VCaP (cell line): ENCODE results near the gene PIK3C2G.

Experiments
- H3K27ac ChIP-seq: fragments of 450-650 bp; 2 replicates; pipeline ENCODE4 v1.5.1; 2017
- CTCF ChIP-seq: fragments of 450-650 bp; conservative IDR thresholded peaks from 2 replicates; pipeline ENCODE4 v1.5.1; 2017; ENCODE audit warnings: mild to moderate bottlenecking, moderate library complexity

The PIK3C2G gene

GRCh38 chr12:18361433-18361832 lies 100.1 kb downstream of the PIK3C2G start:
- H3K27ac ChIP-seq = no peak overlapping the region
- no peak for TF ChIP-seq CTCF

- H3K27ac ChIP-seq = no peak overlapping the region
- TF ChIP-seq CTCF = no peak
Measured at GRCh38 chr12:18363321-18363720, 102.0 kb downstream of the PIK3C2G start.

GRCh38 chr12:18368594-18368993 lies 107.3 kb downstream of the PIK3C2G start:
- no peak for TF ChIP-seq CTCF
- no peak overlapping the region for H3K27ac ChIP-seq

GRCh38 chr12:18373181-18373580 lies 111.9 kb downstream of the PIK3C2G start:
- H3K27ac ChIP-seq = no peak overlapping the region
- TF ChIP-seq CTCF = no peak

GRCh38 chr12:18375131-18375530 lies 113.8 kb downstream of the PIK3C2G start:
- H3K27ac ChIP-seq = no peak overlapping the region
- TF ChIP-seq CTCF = no peak

GRCh38 chr12:18375583-18375982 lies 114.3 kb downstream of the PIK3C2G start:
- no peak overlapping the region for H3K27ac ChIP-seq
- no peak for TF ChIP-seq CTCF

GRCh38 chr12:18382236-18382885 lies 121.0 kb downstream of the PIK3C2G start:
- TF ChIP-seq CTCF = no peak
- H3K27ac ChIP-seq = no peak overlapping the region

- H3K27ac ChIP-seq = no peak overlapping the region
- no peak for TF ChIP-seq CTCF
Measured at GRCh38 chr12:18383203-18383602, 121.9 kb downstream of the PIK3C2G start.
